Duodenal mucosa (tissue), 2 donors: ENCODE data around the gene HHIP.

Source experiments
- H3K27ac ChIP-seq: one replicate; pipeline ENCODE4 v1.7.0; 2013; ENCODE audit warnings: low read depth, low read length
- H3K27me3 ChIP-seq, 2 donors: one replicate each; pipeline ENCODE4 v1.7.0; 2013; ENCODE audit warnings: low read length in 2 of 2, control low read depth in 1 of 2; ENCODE audit not compliant: insufficient read depth in 2 of 2, control insufficient read depth in 1 of 2
- H3K36me3 ChIP-seq, 2 donors: one replicate each; pipeline ENCODE4 v1.7.0; 2013; ENCODE audit warnings: low read length in 2 of 2, control low read depth in 1 of 2; ENCODE audit not compliant: insufficient read depth in 2 of 2, control insufficient read depth in 1 of 2
- H3K4me1 ChIP-seq, 2 donors: one replicate each; pipeline ENCODE4 v1.7.0; 2013; ENCODE audit warnings: low read length in 2 of 2, control low read depth in 1 of 2; ENCODE audit not compliant: insufficient read depth in 2 of 2, control insufficient read depth in 1 of 2
- H3K4me3 ChIP-seq, 2 donors: one replicate each; pipeline ENCODE4 v1.7.0; 2013; ENCODE audit warnings: low read length in 2 of 2, low read depth in 1 of 2
- H3K9ac ChIP-seq, 2 donors: one replicate each; pipeline ENCODE4 v1.7.0; 2013; ENCODE audit warnings: low read length in 2 of 2, low read depth in 1 of 2
- H3K9me3 ChIP-seq, 2 donors: one replicate each; pipeline ENCODE4 v1.7.0; 2013; ENCODE audit warnings: low read length in 2 of 2, control low read depth in 1 of 2; ENCODE audit not compliant: control insufficient read depth in 1 of 2

Gene HHIP

GRCh38 chr4:144718958-144719512 lies 73.1 kb downstream of the HHIP start:
- H3K9ac ChIP-seq: no peak overlapping the region
- no peak overlapping the region for H3K4me3 ChIP-seq
- H3K27ac ChIP-seq: no peak overlapping the region
- H3K4me1 ChIP-seq: no peaks in the 10 kb centered on the region
- H3K27me3 ChIP-seq: no peaks in the 10 kb centered on the region
- H3K36me3 ChIP-seq: no peaks in the 10 kb centered on the region
- peaks cover 0 to 2% of the 10 kb centered on the region in 2 donors for H3K9me3 ChIP-seq

GRCh38 chr4:144720491-144720890 lies 74.5 kb downstream of the HHIP start:
- Histone ChIP-seq H3K36me3 (no peaks in the 10 kb centered on the region), H3K27me3 (no peaks in the 10 kb centered on the region), H3K4me1 (no peaks in the 10 kb centered on the region), H3K4me3 (no peak overlapping the region), H3K9ac (no peak overlapping the region), H3K27ac (no peak overlapping the region), H3K9me3 (peaks cover 0 to 2% of the 10 kb centered on the region in 2 donors)

GRCh38 chr4:144721994-144722393 lies 76.0 kb downstream of the HHIP start:
- Histone ChIP-seq H3K9ac (no peak overlapping the region), H3K9me3 (peaks cover 0 to 2% of the 10 kb centered on the region in 2 donors), H3K4me1 (no peaks in the 10 kb centered on the region), H3K27ac (no peak overlapping the region), H3K27me3 (no peaks in the 10 kb centered on the region), H3K4me3 (no peak overlapping the region), H3K36me3 (no peaks in the 10 kb centered on the region)

GRCh38 chr4:144723471-144723870 lies 77.5 kb downstream of the HHIP start:
- Histone ChIP-seq H3K27me3 (no peaks in the 10 kb centered on the region), H3K36me3 (no peaks in the 10 kb centered on the region), H3K4me1 (no peaks in the 10 kb centered on the region), H3K9me3 (no peaks in the 10 kb centered on the region), H3K4me3 (no peak overlapping the region), H3K27ac (no peak overlapping the region), H3K9ac (no peak overlapping the region)

- no peaks in the 10 kb centered on the region for H3K36me3 ChIP-seq
- H3K4me1 ChIP-seq: no peaks in the 10 kb centered on the region
- no peak overlapping the region for H3K4me3 ChIP-seq
- H3K9ac ChIP-seq: no peak overlapping the region
- no peaks in the 10 kb centered on the region for H3K9me3 ChIP-seq
- no peak overlapping the region for H3K27ac ChIP-seq
- no peaks in the 10 kb centered on the region for H3K27me3 ChIP-seq
These were observed 83.2 kb downstream of the HHIP start for GRCh38 chr4:144729175-144729574.

GRCh38 chr4:144732584-144733428 lies 86.8 kb downstream of the HHIP start:
- Histone ChIP-seq H3K9me3 (no peaks in the 10 kb centered on the region), H3K27me3 (no peaks in the 10 kb centered on the region), H3K27ac (no peak overlapping the region), H3K4me1 (no peaks in the 10 kb centered on the region), H3K4me3 (no peak overlapping the region), H3K9ac (no peak overlapping the region), H3K36me3 (no peaks in the 10 kb centered on the region)

- Histone ChIP-seq H3K27me3 (no peaks in the 10 kb centered on the region), H3K36me3 (no peaks in the 10 kb centered on the region), H3K4me3 (no peak overlapping the region), H3K9me3 (no peaks in the 10 kb centered on the region), H3K4me1 (no peaks in the 10 kb centered on the region), H3K27ac (no peak overlapping the region), H3K9ac (no peak overlapping the region)
These were observed 87.6 kb downstream of the HHIP start for GRCh38 chr4:144733566-144733965.

- no peak overlapping the region for H3K27ac ChIP-seq
- no peaks in the 10 kb centered on the region for H3K36me3 ChIP-seq
- no peaks in the 10 kb centered on the region for H3K27me3 ChIP-seq
- H3K4me3 ChIP-seq: no peak overlapping the region
- no peak overlapping the region for H3K9ac ChIP-seq
- no peaks in the 10 kb centered on the region for H3K4me1 ChIP-seq
- H3K9me3 ChIP-seq: no peaks in the 10 kb centered on the region
These were observed 88.6 kb downstream of the HHIP start for GRCh38 chr4:144734522-144734921.

GRCh38 chr4:144738649-144739048 lies 92.7 kb downstream of the HHIP start:
- no peaks in the 10 kb centered on the region for H3K4me1 ChIP-seq
- H3K36me3 ChIP-seq: no peaks in the 10 kb centered on the region
- no peaks in the 10 kb centered on the region for H3K9me3 ChIP-seq
- no peak overlapping the region for H3K9ac ChIP-seq
- no peak overlapping the region for H3K4me3 ChIP-seq
- H3K27me3 ChIP-seq: no peaks in the 10 kb centered on the region
- no peak overlapping the region for H3K27ac ChIP-seq

GRCh38 chr4:144739511-144740033 lies 93.6 kb downstream of the HHIP start:
- Histone ChIP-seq H3K27ac (no peak overlapping the region), H3K9me3 (no peaks in the 10 kb centered on the region), H3K9ac (no peak overlapping the region), H3K27me3 (no peaks in the 10 kb centered on the region), H3K4me1 (no peaks in the 10 kb centered on the region), H3K4me3 (no peak overlapping the region), H3K36me3 (no peaks in the 10 kb centered on the region)
